ENCODE results near the gene ADAT3.

Gene ADAT3

DNA sequence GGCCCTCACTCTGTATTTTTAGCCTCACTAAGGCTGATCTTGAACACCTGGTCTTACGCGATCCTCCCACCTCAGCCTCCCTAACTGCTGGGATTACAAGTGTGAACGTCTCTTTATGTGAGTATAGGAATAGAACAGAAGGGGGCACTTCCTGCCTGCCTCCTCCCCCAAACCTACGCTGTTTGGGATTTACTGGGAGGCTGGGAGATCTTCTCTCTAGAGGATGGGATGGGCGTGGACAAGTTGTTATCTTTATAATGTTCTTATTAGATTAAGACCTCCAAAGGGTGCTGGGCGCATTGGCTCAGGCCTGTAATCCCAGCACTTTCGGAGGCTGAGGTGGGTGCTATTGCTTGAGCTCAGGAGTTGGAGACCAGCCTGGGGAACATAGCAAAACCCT is 32.9 kb downstream of the ADAT3 start:
- no peak for DNase-seq (ENCODE audit: low read depth in 2 of 2)

DNA sequence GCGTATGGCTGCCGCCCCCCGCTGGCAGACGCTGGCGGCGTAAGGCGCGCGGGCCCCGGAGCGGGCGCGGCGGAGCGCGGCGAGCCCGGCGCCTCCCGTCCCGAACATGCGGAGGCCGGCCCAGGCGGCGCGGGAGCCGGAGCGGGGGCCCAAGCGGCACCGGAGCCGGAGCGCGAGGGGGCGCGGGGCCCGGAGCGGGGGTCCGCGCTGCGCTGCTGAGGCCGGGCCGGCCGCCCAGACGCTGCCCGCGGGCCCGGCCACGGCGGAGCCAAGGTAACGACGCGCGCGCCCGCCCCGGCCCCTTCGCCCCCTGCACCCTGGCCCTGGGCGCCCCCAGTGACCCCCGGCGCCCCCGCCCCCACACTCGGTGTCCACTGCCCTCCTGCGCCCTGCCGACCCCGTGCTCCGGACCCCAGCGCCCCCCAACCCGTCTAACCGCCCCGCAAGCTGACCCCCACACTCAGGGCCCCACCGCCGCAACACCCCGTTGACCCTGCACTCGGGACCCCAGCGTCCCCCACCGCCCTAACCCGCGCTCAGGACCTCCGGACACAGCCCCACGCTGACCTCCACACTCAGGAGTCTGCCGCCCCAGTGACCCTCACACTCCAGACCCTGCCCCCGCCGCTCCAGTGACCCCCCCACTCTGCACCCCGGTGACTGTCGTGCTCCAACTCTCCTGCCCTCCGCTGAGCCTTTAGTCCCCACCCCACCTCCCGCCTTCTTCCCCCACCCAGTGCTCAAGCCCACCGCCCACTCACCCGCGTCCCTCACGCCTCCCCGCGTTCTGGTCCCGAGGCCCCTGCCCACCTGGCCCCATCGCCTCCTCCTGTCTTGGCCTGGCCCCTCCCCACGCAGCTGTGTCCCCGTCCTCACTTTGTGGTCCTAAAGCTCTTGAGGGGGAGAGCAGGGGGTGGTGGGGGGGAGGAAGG is 36.2 kb downstream of the ADAT3 start, which contains the start of gene CSNK1G2:
Gene CSNK1G2 (plus strand): TSS at position 27 of the 932 bp plus-strand sequence. CDS start 28,601 bp downstream, outside the sequence.
- no peak for DNase-seq (ENCODE audit: low read depth in 2 of 2)

DNA sequence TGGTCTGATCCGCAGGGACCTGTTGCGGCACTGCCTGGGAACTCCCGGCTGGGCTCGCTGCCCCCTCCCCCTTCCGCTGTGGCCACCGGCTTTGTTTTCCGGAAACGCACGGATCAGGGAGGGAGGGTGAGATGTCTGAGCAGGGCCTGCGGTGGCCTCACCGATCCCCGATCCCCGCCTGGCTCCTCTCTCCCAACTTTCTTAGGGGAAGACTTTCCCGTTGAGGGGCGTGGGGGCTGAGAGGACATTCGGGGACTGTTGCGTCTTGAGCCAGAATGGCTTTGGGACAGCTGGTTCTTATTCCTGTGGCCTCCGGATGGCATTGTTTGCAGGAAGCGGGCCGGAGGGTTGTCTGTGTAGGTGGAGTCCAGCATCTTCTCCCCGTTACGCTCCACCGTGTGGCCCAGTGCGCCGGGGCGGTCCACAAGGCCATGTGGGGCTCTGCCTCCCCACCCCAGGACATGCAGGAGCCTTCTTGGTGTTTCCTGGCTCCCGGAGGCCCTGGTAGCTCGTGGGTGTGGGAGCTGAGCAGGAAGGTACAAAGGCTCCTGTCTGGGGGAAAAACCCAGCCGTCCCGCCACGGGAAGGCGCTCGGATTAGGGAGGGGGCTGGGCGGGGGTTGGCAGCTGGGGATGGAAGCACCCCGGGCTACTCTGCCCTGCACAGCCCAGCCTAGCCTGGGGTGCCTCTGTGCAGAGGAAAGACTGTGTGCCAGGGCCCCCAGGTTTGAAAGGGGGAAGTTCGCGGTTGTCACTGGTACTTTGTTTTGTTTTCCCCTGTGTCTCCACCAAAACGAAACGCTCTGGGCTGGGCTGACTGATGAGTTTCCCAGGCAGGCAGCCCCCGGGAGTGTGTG is 37.1 kb downstream of the ADAT3 start:
- peak in 1 of 2 donors; percentile 62 for DNase-seq (ENCODE audit: low read depth in 2 of 2)

DNA sequence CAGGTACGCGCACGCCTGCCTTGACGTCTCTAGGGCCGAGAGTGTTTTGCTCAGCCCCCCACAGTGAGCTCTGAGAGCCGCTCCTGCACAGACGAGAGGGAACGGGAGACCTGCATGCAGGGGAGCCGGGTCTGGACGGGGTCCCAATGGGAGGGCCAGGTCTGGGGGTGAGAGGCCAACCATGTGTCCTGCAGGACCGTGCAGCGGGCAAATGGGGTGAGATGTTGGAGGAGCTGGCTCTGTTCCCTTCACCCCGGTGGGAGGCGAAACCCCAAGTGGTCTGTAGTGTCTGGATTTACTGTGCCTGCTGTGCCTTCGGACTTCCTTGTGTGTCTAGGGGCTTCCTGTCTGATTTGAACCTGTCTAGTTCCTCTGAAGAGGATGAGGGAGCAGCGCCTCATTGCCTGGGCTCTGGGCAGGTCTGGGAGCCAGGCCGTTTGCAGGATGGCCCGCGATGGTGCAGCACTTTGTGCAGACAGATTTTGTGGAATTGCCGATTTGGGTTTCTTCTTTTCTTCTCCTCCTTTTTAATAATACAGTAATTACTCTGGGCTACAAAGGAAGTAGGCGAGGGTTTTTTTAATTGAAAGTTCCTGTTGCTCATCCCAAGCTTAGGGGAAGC is 37.8 kb downstream of the ADAT3 start:
- no peak for DNase-seq (ENCODE audit: low read depth in 2 of 2)

DNA sequence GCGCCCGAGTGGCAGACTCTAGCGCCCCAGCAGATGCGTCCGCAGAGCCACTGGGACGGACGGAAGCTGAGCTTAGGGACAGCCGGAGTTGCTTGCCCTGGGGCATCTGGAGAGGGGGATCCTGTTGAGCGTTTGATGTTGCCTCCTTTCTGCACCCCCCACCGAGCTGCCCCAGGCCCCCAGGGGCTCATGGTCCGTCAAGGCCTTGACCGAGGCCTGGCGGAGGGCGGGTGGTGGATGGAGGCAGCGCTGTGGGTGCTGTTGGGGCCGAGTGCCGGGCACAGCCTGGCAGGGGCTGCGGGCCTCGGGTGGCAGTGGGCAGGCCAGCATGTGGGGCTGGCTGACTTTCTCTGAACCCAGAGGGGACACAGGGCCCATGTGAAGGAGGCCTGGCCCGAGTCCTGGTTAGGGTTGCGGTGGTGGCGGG is 38.5 kb downstream of the ADAT3 start:
- no peak for DNase-seq (ENCODE audit: low read depth in 2 of 2)

DNA sequence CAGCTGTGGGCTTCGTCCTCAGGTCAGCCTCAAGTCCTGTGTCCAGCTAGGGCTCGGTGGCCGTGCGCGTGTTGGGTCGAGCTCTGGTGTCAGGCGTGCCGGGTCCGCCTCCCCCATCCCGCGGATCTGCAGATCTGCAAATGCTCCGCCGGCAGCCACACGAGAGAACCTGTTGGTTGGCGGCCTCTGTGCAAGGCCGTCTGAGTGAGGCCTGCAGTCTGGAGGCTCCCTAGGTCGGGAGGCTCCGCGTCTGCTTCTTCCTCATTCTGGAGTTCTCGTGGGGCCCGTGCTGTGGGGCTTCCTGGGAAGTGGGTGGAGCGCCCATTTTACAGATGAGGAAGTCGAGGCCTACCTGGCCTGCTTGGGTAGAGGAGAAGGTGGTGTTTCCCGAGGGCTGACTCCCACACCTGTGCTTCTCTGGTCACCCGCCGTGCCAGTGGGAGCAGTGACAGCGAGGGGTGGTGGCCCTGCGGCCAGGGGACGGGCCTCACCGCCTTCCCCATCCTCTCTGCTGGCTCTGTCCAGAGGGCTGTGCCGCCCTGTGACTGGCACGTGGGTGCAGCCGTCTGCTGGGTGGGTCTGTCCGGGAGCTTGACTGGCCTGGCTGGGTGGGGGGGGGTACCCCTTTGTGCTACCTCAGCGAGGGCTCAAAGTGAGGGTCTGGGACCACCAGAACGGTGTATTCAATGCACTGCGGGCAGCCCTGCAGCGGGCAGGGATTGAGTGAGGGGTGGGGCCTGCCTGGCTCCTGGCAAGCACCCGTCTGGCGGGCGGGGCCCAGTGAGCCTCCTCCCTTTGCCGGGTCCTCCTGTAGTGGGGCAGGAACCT is 39.1 kb downstream of the ADAT3 start:
- no peak for DNase-seq (ENCODE audit: low read depth in 2 of 2)

DNA sequence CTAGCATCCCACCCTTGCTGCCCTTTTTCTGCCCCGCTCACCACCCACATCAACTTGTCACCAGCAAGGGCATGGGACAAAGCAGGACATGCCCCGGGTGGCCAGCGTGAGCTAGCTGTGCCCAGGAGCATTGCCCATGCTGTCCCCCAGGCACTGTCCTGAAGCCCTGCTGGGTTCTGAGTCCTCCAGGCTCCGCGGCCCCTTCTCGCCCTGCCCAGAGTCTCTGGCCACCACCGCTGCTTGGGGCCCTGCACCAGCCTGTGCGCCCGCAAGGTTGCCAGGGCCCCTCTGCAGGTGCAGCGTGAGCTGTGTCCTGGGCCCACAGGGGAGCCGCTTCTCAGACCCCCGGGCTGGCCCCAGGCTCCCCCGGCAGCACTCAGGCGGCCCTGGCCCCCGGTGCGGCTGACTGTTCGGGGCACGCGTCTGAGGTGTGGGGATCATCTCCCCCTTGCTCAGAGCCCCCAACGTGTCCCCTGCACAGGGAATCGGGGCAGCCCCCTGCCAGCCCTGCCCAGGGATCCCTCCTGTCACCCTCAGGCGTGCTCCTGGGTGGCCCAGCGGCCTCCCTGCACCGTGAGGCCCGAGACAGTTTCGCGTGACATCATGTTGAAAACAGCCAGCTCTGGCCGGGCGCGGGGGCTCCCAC is 39.8 kb downstream of the ADAT3 start:
- no peak for DNase-seq (ENCODE audit: low read depth in 2 of 2)

DNA sequence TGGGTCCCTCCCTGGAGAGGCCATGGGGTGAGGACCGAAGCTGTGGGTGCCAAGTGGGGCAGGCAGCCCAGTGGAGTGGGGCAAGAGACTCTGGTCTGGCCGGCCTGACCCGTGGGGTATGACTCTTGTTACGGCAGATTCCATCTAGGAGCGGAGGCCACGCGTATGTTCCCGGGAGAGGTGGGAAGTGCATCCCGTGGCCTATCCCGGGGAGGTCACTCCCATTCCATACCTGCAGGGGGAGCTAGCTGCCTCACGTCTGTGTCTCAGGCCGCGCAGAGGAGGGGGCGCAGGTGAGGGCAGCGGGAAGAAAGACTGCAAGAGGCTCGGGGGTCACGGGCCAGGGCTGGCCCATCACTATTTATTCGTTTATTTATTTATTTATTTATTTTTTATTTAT is 40.7 kb downstream of the ADAT3 start:
- no peak for DNase-seq (ENCODE audit: low read depth in 2 of 2)

DNA sequence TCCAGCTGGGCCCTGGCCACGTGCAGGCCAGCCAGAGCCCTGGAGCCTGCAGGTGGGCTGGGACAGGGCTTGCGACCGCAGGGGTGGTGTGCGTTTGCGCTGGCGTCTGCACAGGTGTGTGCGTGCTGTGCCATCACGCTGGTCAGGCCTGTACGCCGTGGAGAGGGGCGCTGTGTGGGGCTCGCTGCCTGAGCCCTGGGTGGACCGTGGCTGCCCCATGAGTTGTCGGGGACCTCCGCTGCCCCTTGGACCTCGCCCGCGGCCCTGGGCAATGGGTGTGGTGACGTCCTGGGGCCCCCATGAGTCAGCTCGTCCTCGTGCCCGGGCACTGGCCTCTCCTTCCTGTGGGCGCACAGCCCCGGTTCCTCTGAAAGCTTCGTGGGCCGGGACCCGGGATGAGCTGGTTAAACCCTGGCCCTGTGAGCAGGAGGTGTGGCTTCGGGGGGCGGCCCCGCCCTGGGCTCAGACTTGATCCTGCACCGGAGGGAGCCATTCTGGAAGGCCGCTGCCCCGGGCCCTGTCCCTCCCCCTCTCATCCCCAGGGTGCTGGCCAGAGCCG is 42.5 kb downstream of the ADAT3 start:
- DNase-seq (ENCODE audit: low read depth in 2 of 2) = no peak

DNA sequence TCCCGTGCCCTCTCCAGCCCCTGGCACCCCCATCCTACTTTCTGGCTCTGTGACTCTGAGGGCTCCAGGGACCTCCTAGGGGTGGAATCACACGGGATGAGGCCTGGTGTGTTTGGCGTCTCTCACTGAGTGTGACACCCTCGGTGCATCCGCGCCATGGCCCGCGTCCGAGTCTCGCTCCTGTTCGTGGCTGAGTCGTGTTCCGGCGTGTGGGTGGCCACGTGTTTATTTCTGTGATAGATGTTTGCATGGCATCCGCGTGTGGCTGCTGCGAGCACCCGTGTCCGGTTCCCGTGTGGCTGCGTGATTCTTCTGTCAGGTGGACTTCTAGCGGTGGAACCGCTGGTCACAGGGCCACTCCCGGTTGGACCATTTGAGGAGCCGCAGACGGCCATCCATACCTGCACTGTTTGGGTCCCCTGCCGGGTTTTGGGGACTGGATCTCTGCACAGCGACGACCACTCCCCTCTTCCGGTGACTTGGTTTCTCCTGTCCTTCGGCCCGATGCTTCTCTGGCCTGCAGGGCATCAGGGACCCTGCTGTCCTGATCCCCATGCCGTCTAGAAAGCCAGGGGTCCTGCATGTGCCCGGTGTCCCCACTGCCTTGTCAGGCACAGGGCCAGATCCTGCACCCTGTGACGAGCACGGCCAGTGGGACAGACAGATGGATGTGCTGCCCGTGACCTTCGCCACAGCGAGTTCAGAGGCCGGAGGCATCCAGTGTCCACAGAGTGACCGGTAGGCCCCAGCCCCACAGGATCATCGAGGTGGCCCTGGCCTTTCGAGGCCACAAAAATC is 44.3 kb downstream of the ADAT3 start:
- DNase-seq (ENCODE audit: low read depth in 2 of 2) = no peak

DNA sequence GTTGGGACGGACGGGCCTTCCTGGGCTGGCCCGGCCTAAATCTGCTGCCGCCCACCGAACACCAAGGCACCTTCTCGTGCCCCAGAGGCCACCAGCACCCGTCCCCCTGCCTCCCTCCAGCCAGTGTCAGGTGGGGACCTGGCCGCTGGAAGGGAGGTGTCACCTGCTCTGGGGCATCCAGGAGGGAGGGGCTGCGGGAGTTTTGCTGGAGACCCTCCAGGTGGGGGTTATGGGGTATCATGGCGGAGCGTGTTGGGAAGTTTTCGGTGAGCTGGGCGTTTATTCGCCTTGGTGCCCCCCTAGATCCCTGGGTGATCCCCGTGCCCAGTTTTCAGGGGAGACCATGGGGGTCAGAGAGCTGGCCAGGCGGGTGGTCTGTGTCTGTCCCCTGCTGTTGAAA is 45.4 kb downstream of the ADAT3 start:
- DNase-seq (ENCODE audit: low read depth in 2 of 2) = no peak

DNA sequence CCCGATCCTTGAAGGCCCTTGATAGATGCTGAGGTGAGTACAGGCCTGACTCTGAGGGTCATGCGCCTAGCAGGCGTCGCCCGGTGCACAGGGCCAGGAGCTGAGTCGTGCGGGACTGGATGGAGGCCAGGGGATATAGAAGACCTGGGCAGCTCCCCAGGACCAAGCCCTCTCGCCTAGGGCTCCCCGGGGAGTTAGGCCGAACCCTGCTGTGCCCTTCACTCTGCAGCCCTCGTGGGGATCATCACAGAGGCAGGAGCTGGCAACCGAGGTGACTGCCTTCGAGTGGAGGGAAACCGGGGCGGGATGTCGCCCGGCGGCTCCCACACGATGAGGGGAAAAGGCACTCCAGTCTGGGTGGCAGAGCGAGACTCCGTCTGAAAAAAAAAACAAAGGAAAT is 47.4 kb downstream of the ADAT3 start:
- no peak for DNase-seq (ENCODE audit: low read depth in 2 of 2)

DNA sequence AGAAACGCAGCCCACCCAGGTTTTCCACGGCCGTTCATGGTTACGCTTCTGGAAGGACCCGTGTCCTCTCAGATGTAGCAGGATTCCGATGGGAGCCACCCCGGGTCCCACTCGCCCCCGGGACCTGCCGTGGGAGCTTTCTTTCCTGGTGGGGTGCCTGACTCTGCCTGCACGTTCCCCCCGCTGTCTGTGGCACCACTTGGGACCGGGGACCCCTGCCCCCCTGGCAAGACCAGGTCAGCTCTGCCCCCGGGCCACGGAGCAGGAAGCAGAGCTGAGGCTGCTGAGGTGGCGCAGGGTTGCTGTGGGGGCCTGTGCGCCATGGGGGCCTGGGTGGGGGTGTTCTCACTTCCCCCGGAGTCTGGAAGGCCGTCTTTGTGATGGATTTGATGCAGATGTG is 47.8 kb downstream of the ADAT3 start:
- DNase-seq (ENCODE audit: low read depth in 2 of 2) = no peak

DNA sequence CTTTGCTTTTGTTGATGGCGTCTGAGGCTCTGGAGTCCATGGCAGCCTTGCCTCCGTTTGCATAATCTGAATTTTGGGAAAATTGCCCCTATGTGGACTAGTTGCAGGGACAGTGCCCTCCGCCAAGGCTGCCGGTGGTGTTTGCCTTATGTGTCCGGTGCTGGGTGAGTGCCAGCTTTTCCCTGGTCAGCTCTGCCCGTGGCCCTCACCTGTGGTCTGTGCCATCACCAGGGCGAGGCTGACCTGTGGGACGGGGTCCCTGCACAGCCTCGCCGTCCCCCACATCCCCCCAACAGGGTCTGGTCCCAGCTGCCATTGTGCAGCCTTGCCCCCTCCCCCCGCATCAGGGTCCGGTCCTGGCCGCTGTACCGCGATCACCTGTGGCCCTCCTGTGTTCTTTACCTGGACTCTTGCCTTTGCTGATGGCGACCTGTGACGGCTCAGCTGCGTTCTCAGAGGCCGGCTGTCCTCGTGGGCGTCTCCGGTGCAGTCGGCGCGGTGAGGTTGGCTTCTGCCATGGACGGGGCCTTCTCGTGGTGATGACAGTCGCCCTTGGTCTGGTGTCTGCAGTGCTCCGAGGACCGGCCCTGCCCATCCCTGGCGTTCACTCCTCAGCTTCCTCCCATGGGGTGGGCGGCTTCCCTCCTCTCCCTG is 48.4 kb downstream of the ADAT3 start:
- no peak for DNase-seq (ENCODE audit: low read depth in 2 of 2)

DNA sequence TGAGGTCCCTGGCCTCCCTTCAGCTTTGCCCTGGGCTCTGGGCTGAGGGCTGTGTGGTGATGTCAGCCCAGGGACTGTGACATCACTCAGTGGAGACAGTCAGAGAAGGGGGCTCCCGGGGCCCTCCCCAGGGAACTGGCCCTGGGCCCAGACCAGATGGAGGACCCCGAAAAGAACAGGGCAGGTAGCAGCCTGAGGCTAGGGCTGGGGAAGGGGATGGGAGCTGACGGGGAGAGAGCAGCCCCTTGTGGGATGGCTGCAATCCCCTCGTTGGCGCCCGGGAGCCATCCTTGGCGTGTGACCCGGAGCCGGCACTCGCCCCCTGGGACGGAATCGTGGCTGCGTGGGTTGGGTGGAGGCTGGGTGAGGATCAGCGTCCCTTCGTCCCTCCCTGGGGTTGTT is 49.3 kb downstream of the ADAT3 start:
- DNase-seq (ENCODE audit: low read depth in 2 of 2) = no peak

DNA sequence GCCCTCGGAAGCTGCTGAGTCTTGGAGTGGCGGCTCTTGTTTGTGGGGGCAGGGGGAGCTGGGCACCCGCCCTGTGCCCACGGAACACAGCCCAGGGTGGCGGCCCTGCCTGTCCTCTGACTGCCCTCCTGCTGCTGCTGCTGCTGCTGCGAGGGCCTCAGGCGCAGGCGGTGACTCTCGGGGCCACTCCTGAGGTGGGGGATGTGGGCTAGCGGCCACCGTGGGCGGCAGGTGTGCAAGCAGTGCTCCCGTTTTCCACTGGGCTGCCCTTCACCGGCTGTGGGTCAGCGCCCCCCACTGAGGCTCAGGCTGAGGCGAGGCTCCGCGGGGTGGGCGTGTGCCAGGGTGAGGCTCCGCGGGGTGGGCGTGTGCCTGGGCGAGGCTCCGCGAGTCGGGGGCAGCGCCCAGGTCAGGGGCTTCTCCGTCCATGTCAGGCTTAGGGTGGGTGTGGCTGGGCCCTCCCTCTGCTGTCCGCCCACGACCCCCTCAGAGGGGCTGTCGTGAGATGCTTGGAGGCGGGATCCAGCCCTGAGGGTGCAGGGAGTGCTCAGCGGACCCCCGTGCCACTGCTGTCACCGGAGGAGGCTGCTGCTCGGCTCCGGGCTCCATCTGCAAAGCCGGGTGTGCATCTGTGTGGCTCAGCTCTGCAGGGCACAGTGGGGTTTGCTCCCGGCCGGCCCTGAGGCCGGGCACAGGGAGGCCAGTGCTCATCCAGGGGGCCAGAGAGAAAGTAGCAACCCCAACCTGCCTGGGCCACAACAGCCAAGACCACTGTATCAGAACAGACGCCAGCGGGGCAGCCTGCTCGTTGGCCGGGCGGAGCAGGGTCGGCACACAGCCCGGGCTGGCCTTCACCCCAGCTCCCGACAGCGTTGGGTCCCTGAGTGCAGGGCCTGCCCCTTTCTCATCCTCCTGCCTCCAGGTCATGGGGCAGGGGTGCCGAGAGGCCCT is 50.2 kb downstream of the ADAT3 start:
- DNase-seq (ENCODE audit: low read depth in 2 of 2) = no peak

DNA sequence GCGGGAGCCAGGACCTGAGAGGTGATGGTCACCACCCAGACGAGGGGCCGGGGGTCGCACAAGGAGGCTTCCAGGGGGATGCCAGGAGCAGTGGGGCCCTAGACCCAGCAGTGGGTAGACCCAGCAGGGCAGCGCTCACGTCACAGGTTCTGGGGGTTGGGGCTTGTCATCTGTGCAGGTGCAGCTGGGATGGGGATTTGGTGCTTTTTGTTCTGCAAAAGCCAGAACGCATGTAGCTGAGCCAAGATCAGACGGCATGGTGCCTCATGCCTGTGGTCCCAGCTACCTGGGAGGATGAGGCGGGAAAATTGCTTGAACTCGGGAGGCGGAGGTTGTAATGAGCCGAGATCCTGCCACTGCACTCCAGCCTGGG is 50.9 kb downstream of the ADAT3 start:
- no peak for DNase-seq (ENCODE audit: low read depth in 2 of 2)

DNA sequence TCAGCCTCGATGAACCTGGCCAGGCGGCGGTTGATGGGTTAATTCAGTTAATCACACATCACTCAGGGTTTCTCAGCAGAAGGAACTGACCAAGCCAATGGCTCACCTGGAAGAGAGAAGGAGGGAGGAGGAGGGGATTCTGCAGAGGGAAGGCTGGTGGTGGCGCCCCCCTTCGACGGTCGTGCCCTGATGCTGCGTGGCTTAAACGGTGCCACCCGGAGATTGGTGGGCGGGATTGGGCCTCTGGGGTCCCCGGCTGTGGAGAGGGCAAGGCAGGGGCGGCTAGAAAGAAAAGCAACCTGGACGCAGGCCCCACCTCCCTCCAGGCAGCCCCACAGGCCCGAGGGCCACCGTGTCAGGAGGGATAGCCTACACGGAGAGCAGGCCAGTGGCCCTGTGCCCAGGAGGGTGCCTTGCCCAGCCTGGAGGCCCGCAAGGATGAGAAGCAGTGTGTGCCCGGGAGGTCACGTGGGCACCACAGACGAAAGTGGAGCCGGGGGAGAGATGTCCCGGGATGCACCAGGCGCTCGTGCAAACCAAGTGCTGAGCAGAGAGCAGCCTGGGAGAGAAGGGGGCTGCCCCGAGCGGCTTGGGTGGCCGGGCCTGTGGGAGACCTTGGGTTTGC is 51.8 kb downstream of the ADAT3 start:
- no peak for DNase-seq (ENCODE audit: low read depth in 2 of 2)

Data from stimulated activated CD4-positive, alpha-beta T cell treated with anti-CD3 and anti-CD28 coated beads, Interleukin-15, amount 100 ng/mL, for 48 hours (primary cell).